H1 (cell line): ENCODE results near the gene GRIK1. TPM values are rescaled to one million over a fixed set of nuclear protein-coding genes. Genes with fewer than 3 reads are reported as not detected.

Experiments used
- CTCF ChIA-PET: fragments of 300-600 bp; sonication (Branson Sonifier 250); formaldehyde crosslinking; loops from one replicate; lab custom pipeline; 2021; ENCODE audit not compliant: partially characterized antibody; lab: Charles Lee
- POLR2A ChIA-PET: fragments of 300-600 bp; sonication (Branson Sonifier 250); formaldehyde crosslinking; loops from one replicate; lab custom pipeline; 2021; ENCODE audit warnings: inconsistent platforms; ENCODE audit not compliant: partially characterized antibody; lab: Charles Lee
- DNase-seq, 2 experiments: peaks; one replicate each; pipeline versions ENCODE4 v3.0.0 to v3.0.0-alpha.2; 2010 to 2022; ENCODE audit warnings: low spot score in 2 of 2, low read depth in 1 of 2, mixed read lengths in 1 of 2
- FAIRE-seq: peaks from 2 replicates; lab custom pipeline; 2011; peaks lifted over from hg19 to GRCh38; lab: Jason Lieb, UNC
- H2AFZ ChIP-seq: 2 replicates; pipeline ENCODE4 v1.8.1; 2012; ENCODE audit warnings: low read length, inconsistent platforms
- H2AK5ac ChIP-seq: 2 replicates; pipeline ENCODE4 v1.6.1; 2013; ENCODE audit warnings: low read depth, low read length
- H2BK120ac ChIP-seq: replicated peaks from 2 replicates; pipeline ENCODE3; 2013; ENCODE audit warnings: low read depth, low read length, inconsistent platforms
- H2BK12ac ChIP-seq: 2 replicates; pipeline ENCODE4 v1.6.1; 2013; ENCODE audit warnings: low read depth, low read length
- H2BK15ac ChIP-seq: 2 replicates; pipeline ENCODE4 v1.6.1; 2013; ENCODE audit warnings: low read length
- H2BK20ac ChIP-seq: 2 replicates; pipeline ENCODE4 v1.6.1; 2013; ENCODE audit warnings: low read length
- H2BK5ac ChIP-seq: 2 replicates; pipeline ENCODE4 v1.6.1; 2013; ENCODE audit warnings: low read depth, low read length
- H3K14ac ChIP-seq: 2 replicates; pipeline ENCODE4 v1.6.1; 2013; ENCODE audit warnings: inconsistent platforms; ENCODE audit not compliant: insufficient read length
- H3K18ac ChIP-seq: 2 replicates; pipeline ENCODE4 v1.6.1; 2013; ENCODE audit warnings: low read length; ENCODE audit errors: extremely low read depth
- H3K23ac ChIP-seq: 2 replicates; pipeline ENCODE4 v1.6.1; 2013; ENCODE audit warnings: inconsistent platforms; ENCODE audit not compliant: insufficient read length
- H3K23me2 ChIP-seq: 2 replicates; pipeline ENCODE4 v1.6.1; 2013; ENCODE audit warnings: low read depth, low read length
- H3K27ac ChIP-seq: 2 replicates; pipeline ENCODE4 v1.6.1; 2011; ENCODE audit warnings: low read depth, low read length, inconsistent platforms
- H3K27me3 ChIP-seq, 4 experiments: replicated peaks in 1 of 4; 1 replicate in 1 of 4; 2 replicates in 3 of 4; pipeline versions ENCODE4 v1.6.1 to v1.8.1; 2011 to 2013; ENCODE audit warnings: low read length in 3 of 4, mild to moderate bottlenecking in 3 of 4, inconsistent platforms in 2 of 4, mixed read lengths in 2 of 4, moderate library complexity in 1 of 4; ENCODE audit not compliant: control insufficient read depth in 3 of 4, insufficient read depth in 3 of 4; ENCODE audit errors: extremely low read depth in 1 of 4
- H3K36me3 ChIP-seq, 4 experiments: 2 replicates each; pipeline versions ENCODE4 v1.6.1 to v1.8.1; 2011 to 2013; ENCODE audit warnings: mild to moderate bottlenecking in 4 of 4, low read length in 3 of 4, moderate library complexity in 2 of 4, control low read depth in 1 of 4, inconsistent platforms in 1 of 4; ENCODE audit not compliant: insufficient read depth in 4 of 4, control insufficient read depth in 2 of 4
- H3K4ac ChIP-seq: replicated peaks from 2 replicates; pipeline ENCODE3; 2013; ENCODE audit warnings: low read length, low read depth, mixed read lengths, inconsistent platforms; ENCODE audit not compliant: insufficient read length
- H3K4me1 ChIP-seq, 4 experiments: replicated peaks in 1 of 4; 1 replicate in 1 of 4; 2 replicates in 3 of 4; pipeline versions ENCODE4 v1.6.1 to v1.8.1; 2011 to 2013; ENCODE audit warnings: low read length in 3 of 4, inconsistent platforms in 2 of 4, mixed read lengths in 1 of 4; ENCODE audit not compliant: insufficient read depth in 4 of 4, control insufficient read depth in 3 of 4
- H3K4me2 ChIP-seq, 2 experiments: 2 replicates each; pipeline versions ENCODE4 v1.6.1 to v1.8.1; 2011 to 2013; ENCODE audit warnings: low read depth in 2 of 2, low read length in 2 of 2, control low read depth in 1 of 2, inconsistent platforms in 1 of 2, mild to moderate bottlenecking in 1 of 2; ENCODE audit not compliant: insufficient read depth in 1 of 2
- H3K4me3 ChIP-seq, 4 experiments: fragments of 200-600, 300-600 bp in 1 of 4; sonication (generic), shearing (Covaris generic), sonication (Bioruptor Twin) in 1 of 4; 2 replicates each; pipeline versions ENCODE4 v1.5.1 to v1.8.1; 2011 to 2016; ENCODE audit warnings: low read length in 4 of 4, low read depth in 3 of 4, control low read depth in 2 of 4, inconsistent platforms in 2 of 4, mild to moderate bottlenecking in 2 of 4, mixed read lengths in 1 of 4, moderate library complexity in 1 of 4; ENCODE audit not compliant: insufficient read depth in 2 of 4; ENCODE audit errors: extremely low read depth in 1 of 4
- H3K56ac ChIP-seq: replicated peaks from 2 replicates; pipeline ENCODE3; 2013; ENCODE audit warnings: low read depth, mild to moderate bottlenecking, mixed read lengths, low read length, inconsistent platforms; ENCODE audit not compliant: insufficient read length
- H3K79me1 ChIP-seq: 2 replicates; pipeline ENCODE4 v1.6.1; 2013; ENCODE audit warnings: low read depth, low read length, control low read depth
- H3K79me2 ChIP-seq, 2 experiments: 2 replicates each; pipeline versions ENCODE4 v1.6.1 to v1.8.1; 2012 to 2013; ENCODE audit warnings: low read length in 2 of 2, mild to moderate bottlenecking in 2 of 2, inconsistent platforms in 1 of 2; ENCODE audit not compliant: insufficient read depth in 2 of 2, control insufficient read depth in 1 of 2
- H3K9ac ChIP-seq, 4 experiments: replicated peaks in 1 of 4; 1 replicate in 1 of 4; 2 replicates in 3 of 4; pipeline versions ENCODE4 v1.6.1 to v1.8.1; 2011 to 2013; ENCODE audit warnings: low read depth in 3 of 4, low read length in 3 of 4, control low read depth in 2 of 4, mild to moderate bottlenecking in 2 of 4, moderate library complexity in 2 of 4, inconsistent platforms in 1 of 4; ENCODE audit errors: extremely low read depth in 1 of 4
- H3K9me3 ChIP-seq, 2 experiments: 2 replicates each; pipeline versions ENCODE4 v1.6.1 to v1.8.1; 2012 to 2013; ENCODE audit warnings: mild to moderate bottlenecking in 2 of 2, moderate library complexity in 2 of 2, control low read depth in 1 of 2, inconsistent platforms in 1 of 2, low read depth in 1 of 2, low read length in 1 of 2, mixed read lengths in 1 of 2; ENCODE audit not compliant: insufficient read depth in 2 of 2
- H4K20me1 ChIP-seq, 2 experiments: replicated peaks in 1 of 2; 2 replicates each; pipeline versions ENCODE3 to v1.8.1; 2011 to 2013; ENCODE audit warnings: inconsistent platforms in 2 of 2, low read length in 2 of 2, mild to moderate bottlenecking in 1 of 2; ENCODE audit not compliant: insufficient read depth in 2 of 2, control insufficient read depth in 1 of 2
- H4K5ac ChIP-seq: 2 replicates; pipeline ENCODE4 v1.6.1; 2013; ENCODE audit warnings: low read length, low read depth, mixed read lengths, inconsistent platforms; ENCODE audit not compliant: insufficient read length
- H4K8ac ChIP-seq: 2 replicates; pipeline ENCODE4 v1.8.0; 2013; ENCODE audit warnings: mild to moderate bottlenecking, moderate library complexity, low read length, inconsistent platforms; ENCODE audit not compliant: insufficient read depth; ENCODE audit errors: extremely low read depth
- H4K91ac ChIP-seq: replicated peaks from 2 replicates; pipeline ENCODE3; 2013; ENCODE audit warnings: low read length, mixed read lengths, inconsistent platforms; ENCODE audit not compliant: insufficient read length
- GTF2F1 ChIP-seq: IDR thresholded peaks from 2 replicates; pipeline ENCODE4 v1.6.1; 2012; ENCODE audit warnings: low read depth, low read length, improper control_type of control experiment, borderline replicate concordance
- HDAC2 ChIP-seq, 2 experiments: fragments of 300-600 bp in 1 of 2; sonication (generic) in 1 of 2; IDR thresholded peaks; 2 replicates each; pipeline ENCODE4 v1.6.1; 2011 to 2012; ENCODE audit warnings: low read depth in 2 of 2, low read length in 2 of 2, mild to moderate bottlenecking in 2 of 2, moderate library complexity in 2 of 2, borderline replicate concordance in 1 of 2, inconsistent platforms in 1 of 2
- JUN ChIP-seq: IDR thresholded peaks from 2 replicates; pipeline ENCODE4 v1.6.1; 2011; ENCODE audit warnings: low read depth, mild to moderate bottlenecking, improper control_type of control experiment, low read length
- KDM1A ChIP-seq: fragments of 200-600, 300-600 bp; sonication (generic); IDR thresholded peaks from 2 replicates; pipeline ENCODE4 v1.7.1; 2016; ENCODE audit warnings: mild to moderate bottlenecking, low read length, borderline replicate concordance
- MAFK ChIP-seq: IDR thresholded peaks from 2 replicates; pipeline ENCODE4 v1.6.1; 2012; ENCODE audit warnings: low read depth, mild to moderate bottlenecking, improper control_type of control experiment, low read length
- MAX ChIP-seq: IDR thresholded peaks from 2 replicates; pipeline ENCODE4 v1.6.1; 2012; ENCODE audit warnings: inconsistent platforms
- POLR2A ChIP-seq, 2 experiments: IDR thresholded peaks; 1 replicate in 1 of 2; 2 replicates in 1 of 2; pipeline ENCODE4 v1.6.1; 2011; ENCODE audit warnings: low read depth in 2 of 2, low read length in 2 of 2, mild to moderate bottlenecking in 2 of 2; ENCODE audit errors: control extremely low read depth in 1 of 2
- RAD21 ChIP-seq, 2 experiments: IDR thresholded peaks in 1 of 2; conservative IDR thresholded peaks in 1 of 2; 2 replicates each; pipeline ENCODE4 v1.6.1; 2011; ENCODE audit warnings: low read depth in 2 of 2, low read length in 2 of 2, improper control_type of control experiment in 1 of 2, inconsistent platforms in 1 of 2, mild to moderate bottlenecking in 1 of 2, moderate library complexity in 1 of 2
- RBBP5 ChIP-seq: IDR thresholded peaks from 2 replicates; pipeline ENCODE4 v1.7.1; 2012; ENCODE audit warnings: low read depth, mild to moderate bottlenecking, inconsistent platforms, low read length, moderate library complexity, borderline replicate concordance
- SIRT6 ChIP-seq: IDR thresholded peaks from one replicate; pipeline ENCODE4 v1.7.1; 2012; ENCODE audit warnings: low read length, inconsistent platforms
- USF2 ChIP-seq: IDR thresholded peaks from 2 replicates; pipeline ENCODE4 v1.6.1; 2011; ENCODE audit warnings: low read length, improper control_type of control experiment
- YY1 ChIP-seq: IDR thresholded peaks from 2 replicates; pipeline ENCODE4 v1.6.1; 2011; ENCODE audit warnings: low read depth, mild to moderate bottlenecking, low read length
- ZNF274 ChIP-seq: IDR thresholded peaks from 2 replicates; pipeline ENCODE4 v1.7.0; 2012; ENCODE audit warnings: low read length, borderline replicate concordance; ENCODE audit errors: extremely low read depth
- WGBS, 2 experiments: shearing (Covaris generic) in 1 of 2; methylation state at CpG; one replicate each; pipeline versions ENCODE4 v1.1.6 to v1.1.7; 2013 to 2015; ENCODE audit warnings: low lambda C conversion rate in 2 of 2, mixed read lengths in 2 of 2, inconsistent platforms in 1 of 2, low coverage in 1 of 2, missing lambda C conversion rate in 1 of 2; ENCODE audit not compliant: insufficient replicate concordance in 2 of 2, insufficient coverage in 1 of 2, insufficient read length in 1 of 2; ENCODE audit errors: extremely low coverage in 1 of 2, missing lambda C conversion rate in 1 of 2; 5-methylcytosine and 5-hydroxymethylcytosine counted together
- polyA plus RNA-seq, 7 experiments: library from polyadenylated mRNA; depleted of rRNA in 3 of 7; stranded (reverse) in 5 of 7; unstranded in 2 of 7; fragments of >200 nt in 5 of 7; fragments of 200-250 nt in 2 of 7; gene quantifications; 1 replicate in 5 of 7; 2 replicates in 1 of 7; 4 replicates in 1 of 7; pipeline versions ENCODE4 v1.2.1 to v1.2.3, GENCODE V29; 2011 to 2013; ENCODE audit warnings: missing spikeins in 2 of 7, mixed read lengths in 2 of 7
- total RNA-seq: library from RNA; stranded (reverse); fragmentation: NEBNext Ultra II Directional; extraction: Animal tissue kit (Norgen Biotek cat#: 25700); gene quantifications from 2 replicates; pipeline ENCODE4 v1.2.1, GENCODE V29; 2021

Gene GRIK1
- total and polyA plus RNA-seq, 2 of the 8 experiments (the other 6 are each of a cell fraction or from before 2014, with no cell fraction given) = 0.11 to 0.32 TPM

- H2BK12ac ChIP-seq = no peak overlapping the region
- no peak for FAIRE-seq
- TF ChIP-seq JUN (no peak), KDM1A (no peak), YY1 (no peak), USF2 (no peak), MAFK (no peak), ZNF274 (no peak), GTF2F1 (no peak), POLR2A (IDR thresholded peaks at IDR 0.05; ENCODE audit: control extremely low read depth in 1 of 2, low read depth in 2 of 2, low read length in 2 of 2) (no peak), SIRT6 (no peak), RBBP5 (no peak), HDAC2 (IDR thresholded peaks at IDR 0.05; ENCODE audit: borderline replicate concordance in 1 of 2, low read depth in 2 of 2, low read length in 2 of 2) (no peak), RAD21 (IDR thresholded peaks at IDR 0.05 in 1 of 2, conservative IDR thresholded peaks at IDR 0.05 in 1 of 2; ENCODE audit: low read depth in 2 of 2, low read length in 2 of 2) (no peak), MAX (no peak)
These were observed 354.3 kb downstream of the GRIK1 start for GRCh38 chr21:29585462-29585861.

More at GRCh38 chr21:29585462-29585861, 354.3 kb downstream of the GRIK1 start:
- Histone ChIP-seq H2BK120ac (no peak overlapping the region), H3K23ac (no peak overlapping the region), H3K9me3 (no peaks in the 10 kb centered on the region), H3K9ac (no peak overlapping the region), H3K79me1 (no peaks in the 10 kb centered on the region), H4K8ac (no peak overlapping the region), H3K23me2 (no peaks in the 10 kb centered on the region), H3K4me3 (no peak overlapping the region), H3K27me3 (no peaks in the 10 kb centered on the region), H3K36me3 (no peaks in the 10 kb centered on the region), H3K56ac (no peak overlapping the region), H3K4me1 (no peaks in the 10 kb centered on the region), H3K79me2 (no peaks in the 10 kb centered on the region), H4K91ac (no peak overlapping the region), H3K18ac (no peak overlapping the region), H4K5ac (no peak overlapping the region), H2BK15ac (no peak overlapping the region), H3K14ac (no peak overlapping the region), H3K27ac (no peak overlapping the region), H2BK20ac (no peak overlapping the region), H3K4me2 (no peak overlapping the region), H4K20me1 (no peaks in the 10 kb centered on the region), H2AK5ac (no peak overlapping the region), H2BK5ac (no peak overlapping the region), H2AFZ (no peak overlapping the region), H3K4ac (no peak overlapping the region)
- DNase-seq = no peak
- 92% methylated on average over 3 of the region's 3 CpGs; no CpG with 5 or more reads in 1 of the 2 experiments for WGBS, 2 experiments
- ChIA-PET POLR2A (no interaction called here), CTCF (no interaction called here)
